Superior temporal gyrus (tissue), 1 donor: ENCODE results near the gene WAPL.
A peak's percentile ranks its signal among the peaks of the same experiment; 100 is the strongest.

ENCODE experiments used
- DNase-seq: peaks from one replicate; pipeline ENCODE4 v3.0.0-alpha.2; 2016; ENCODE audit errors: extremely low spot score

WAPL gene

DNA sequence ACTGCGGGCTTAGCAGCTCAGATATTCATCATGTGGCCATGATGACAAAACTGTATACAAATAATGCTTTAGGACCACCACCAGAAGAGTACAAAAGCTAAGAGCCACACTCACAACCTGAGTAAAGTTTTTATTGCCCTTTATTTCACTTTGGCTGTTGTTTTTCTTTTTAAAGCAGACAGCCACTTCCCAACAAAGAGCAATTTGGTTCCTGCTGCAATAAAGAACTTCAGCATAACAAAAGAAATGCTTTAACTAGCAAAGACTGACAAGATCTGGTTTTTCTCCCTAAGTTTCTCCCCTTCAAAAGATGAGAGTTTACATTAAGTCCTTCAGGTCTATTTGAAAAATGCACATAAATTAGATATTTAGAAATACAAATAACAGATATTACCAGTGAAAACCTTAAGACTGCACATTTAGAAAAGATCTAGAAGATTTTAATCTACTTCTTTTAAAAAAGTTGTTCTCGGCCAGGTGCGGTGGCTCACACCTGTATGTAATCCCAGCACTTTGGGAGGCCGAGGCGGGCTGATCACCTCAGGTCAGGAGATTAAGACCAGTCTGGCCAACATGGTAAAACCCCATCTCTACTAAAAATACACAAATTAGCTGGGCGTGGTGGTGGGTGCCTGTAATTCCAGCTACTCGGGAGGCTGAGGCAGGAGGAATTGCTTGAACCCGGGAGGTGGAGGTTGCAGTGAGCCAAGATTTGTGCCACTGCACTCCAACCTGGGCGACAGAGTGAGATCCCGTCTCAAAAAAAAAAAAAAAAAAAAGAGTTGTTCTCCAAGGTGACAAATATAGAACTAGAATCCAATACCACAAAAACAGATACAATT lies 59.4 kb downstream of the WAPL start:
- DNase-seq, result no peak

DNA sequence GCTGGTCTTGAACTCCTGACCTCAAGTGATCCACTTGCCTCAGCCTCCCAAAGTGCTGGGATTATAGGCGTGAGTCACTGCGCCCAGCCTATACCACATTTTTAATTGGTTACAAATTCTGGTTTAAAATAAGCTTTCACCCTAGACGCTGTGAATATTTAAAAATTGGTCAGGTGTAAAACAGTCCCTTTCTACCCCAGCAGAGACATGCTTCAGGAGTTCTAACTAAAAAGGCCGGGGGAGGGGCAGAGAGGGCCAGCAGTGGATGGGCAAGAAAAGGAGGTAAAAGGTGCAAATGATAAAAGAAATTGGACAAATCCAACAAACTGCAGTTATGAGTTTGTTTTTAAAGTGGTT lies 70.0 kb downstream of the WAPL start:
- no peak for DNase-seq

DNA sequence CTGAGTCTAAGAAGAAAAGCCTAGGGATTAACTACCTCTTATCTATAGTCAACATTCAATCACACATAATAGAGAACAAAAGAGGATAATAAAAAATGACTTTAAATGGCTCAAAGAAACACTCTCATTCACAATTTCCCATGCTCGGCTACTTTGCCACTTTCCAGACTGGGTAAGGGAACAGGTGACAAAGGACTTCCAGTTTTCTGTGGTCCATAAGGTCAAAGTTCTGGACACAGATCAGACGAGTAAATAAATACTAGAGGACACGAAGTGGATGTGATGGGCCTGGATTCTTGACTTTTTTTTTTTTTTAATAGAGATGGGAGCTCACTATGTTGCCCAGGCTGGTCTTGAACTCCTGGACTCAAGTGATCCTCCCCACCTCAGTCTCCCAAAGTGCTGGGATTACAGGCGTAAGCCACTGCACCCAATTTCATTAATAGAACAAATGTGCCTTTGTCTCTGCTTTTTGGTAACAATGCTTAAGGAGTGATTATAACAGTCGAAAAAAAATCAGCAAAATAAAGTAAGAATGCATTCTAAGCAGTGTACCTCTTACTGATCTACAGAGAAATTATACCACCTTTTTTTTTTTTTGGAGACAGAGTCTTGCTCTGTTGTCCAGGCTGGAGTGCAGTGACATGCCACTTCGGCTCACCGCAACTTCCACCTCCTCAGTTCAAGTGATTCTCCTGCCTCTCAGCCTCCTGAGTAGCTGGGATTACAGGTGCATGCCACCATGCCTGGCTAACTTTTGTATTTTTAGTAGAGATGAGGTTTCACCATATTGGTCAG lies 70.6 kb downstream of the WAPL start:
- DNase-seq, result no peak

DNA sequence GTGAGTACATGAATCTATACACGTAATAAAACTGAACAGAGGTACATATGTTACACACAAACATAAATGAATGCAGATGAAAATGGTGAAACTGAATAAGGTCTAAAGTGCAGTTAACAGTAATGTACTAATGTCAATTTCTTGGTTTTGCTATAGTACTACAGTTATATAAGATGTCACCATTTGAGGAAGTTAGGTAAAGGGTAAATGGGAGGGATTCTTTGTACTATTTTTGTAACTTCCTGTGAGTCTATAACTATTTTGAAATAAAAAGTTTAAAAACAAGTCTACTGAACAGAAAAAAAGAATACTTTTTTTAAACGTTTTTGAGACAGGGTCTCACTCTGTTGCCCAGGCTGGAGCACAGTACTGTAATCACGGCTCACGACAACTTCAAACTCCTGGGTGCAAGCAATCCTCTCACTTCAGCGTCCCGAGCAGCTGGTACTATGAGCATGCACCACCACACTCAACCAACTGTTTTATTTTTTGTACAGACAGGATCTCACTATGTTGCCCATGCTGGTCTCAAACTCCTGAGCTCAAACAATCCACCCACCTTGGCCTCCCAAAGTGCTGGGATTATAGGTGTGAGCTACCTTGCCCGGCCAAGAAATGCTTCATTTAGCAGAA lies 71.5 kb downstream of the WAPL start:
- no peak for DNase-seq

DNA sequence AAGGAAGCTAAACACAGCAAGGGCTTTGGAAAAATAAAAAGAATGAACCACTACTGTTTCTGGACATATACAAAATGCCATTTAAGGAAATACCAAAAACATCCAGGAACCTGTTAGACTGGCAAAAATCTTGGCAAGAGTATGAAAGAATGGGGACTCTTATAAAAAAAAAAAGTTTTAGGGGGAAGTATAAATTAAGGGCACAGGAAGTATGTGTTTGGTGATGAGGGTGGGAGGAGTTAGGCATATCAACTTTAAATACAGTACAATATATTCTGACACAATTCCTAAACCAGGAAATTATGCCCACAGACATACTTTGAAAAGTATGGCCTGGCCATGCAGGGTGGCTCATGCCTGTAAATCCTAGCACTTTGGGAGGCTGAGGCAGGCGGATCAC lies 74.2 kb downstream of the WAPL start:
- DNase-seq, result no peak

DNA sequence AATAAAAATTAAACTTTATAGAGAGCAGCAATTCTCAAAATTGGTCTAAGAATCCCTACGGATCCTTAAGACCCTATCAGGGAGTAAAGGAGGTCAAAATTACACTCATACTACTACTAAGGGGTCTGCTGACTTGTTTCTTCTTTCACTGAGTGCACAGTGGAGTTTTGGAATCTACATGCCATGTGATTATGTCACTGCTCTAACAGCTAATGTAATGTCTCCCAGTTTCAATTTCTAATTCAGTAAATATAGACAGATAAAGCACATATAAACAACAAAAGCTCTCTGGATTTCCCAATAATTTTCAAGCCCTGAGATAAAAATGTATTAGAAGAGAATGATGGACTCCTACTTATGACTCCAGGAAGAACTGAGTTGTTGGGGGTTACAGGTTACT lies 74.6 kb downstream of the WAPL start:
- no peak for DNase-seq

DNA sequence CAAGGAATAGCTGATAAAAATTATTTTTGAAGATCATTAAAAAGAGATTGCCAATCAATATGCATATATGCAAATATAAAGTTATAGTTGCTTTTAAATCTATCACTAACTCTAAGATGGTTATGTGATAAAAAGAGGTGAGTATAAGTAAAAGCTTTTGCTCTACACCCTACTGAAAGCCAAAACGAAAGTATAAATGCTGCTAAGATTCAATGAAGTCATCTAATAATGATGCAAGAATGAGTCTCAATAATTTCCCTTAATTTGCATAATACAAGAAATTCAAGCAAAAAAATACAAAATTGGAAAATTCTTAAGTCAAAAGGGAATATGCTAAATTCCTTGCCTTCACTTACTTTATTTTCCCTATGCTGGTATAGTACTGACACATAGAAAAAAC lies 75.2 kb downstream of the WAPL start:
- no peak for DNase-seq

DNA sequence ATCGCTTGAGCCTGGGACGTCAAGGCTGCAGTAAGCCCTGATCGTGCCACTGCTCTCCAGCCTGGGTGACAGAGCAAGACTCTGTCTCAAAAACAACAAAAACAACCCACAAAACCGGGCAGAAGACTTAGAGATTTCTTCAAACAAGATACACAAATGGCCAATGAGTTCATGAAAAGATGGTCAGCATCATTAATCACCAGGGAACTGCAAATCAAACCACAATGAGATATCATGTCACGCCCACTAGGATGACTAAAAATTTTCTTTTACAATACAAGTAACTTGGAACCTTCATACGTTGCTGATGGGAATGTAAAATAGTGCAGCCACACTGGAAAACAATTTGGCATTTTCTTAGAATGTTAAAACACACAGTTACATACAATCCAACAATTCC lies 77.7 kb downstream of the WAPL start:
- DNase-seq, result no peak

DNA sequence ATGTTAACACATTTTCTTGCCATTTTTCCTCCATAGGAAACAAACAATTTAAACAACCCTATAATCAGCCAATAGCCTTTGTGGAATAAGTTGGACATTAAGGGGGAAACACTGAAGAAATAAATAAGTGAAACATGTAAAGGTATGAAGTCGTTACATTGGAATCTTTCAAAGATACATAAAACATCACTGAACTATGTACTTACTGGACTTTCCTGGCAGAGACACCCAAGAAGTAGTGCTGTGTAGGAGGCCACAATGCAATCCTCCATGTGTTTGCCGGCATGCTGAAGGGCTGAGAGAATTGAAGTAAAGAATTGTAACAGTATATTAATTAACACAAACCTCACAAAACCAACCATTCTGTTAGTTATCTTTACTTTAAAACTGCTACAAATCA lies 78.5 kb downstream of the WAPL start:
- DNase-seq, result no peak

DNA sequence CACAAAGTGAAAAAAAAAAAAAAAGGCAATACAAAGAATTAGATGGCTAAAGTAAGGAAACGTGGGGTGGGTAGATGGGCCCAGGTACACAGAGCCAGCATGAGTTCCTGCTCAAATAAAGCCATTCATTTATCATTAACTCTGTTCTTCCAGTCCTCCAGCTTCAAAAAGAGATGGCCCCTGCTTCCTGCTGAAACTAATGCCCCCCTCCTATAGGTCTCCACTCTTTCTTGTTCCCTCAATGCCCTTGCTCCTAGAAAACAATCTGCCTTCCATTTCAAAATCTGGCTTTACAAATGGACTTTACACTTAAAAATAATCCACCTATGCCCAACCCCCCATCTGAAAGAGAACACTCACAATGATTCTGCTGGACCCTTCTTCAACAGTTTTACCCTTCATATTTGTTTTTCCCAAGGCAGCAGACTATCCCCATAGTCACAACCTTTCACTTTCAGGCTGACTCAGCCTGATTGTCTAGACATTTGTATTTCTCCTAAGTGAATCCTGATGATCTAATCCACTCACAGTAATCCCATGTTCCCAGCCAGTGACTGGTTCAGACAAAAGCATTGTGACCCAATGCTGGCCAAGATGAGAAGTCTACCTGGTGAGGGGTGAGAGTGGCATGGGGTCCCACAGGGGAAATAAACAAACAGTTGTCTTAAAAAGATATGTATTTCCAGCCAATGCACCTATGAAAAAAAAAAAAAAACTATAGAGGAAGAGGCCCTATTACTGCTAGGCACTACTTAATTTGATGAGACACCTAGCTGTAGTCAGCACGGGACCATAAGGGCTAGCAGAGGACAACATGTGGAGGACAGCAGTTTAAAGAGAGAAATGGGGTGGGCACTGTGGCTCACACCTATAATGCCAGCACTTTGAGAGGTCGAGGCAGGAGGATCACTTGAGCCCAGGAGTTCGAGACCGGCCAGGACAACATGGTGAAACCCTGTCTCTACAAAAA lies 80.4 kb downstream of the WAPL start:
- no peak for DNase-seq

DNA sequence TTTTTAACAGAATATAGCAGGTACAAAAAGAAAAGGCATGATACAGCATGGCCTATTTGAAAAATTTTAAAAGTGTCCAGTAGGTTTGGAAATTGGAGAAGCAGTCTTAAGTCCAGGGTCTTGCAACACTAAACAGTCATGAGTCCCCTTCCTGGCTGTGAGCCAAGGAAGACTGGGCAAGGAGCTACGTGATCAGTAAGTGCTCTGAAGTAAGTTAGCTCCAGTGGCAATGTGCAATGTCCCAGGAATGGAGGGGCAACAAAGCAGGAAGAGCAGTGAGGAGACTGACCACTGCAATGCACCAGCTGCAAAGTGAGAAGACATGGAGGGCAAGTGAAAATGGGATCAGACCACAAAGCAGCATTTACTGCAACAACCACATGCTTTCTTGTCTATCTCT lies 82.0 kb downstream of the WAPL start:
- DNase-seq, result peak; percentile 47

DNA sequence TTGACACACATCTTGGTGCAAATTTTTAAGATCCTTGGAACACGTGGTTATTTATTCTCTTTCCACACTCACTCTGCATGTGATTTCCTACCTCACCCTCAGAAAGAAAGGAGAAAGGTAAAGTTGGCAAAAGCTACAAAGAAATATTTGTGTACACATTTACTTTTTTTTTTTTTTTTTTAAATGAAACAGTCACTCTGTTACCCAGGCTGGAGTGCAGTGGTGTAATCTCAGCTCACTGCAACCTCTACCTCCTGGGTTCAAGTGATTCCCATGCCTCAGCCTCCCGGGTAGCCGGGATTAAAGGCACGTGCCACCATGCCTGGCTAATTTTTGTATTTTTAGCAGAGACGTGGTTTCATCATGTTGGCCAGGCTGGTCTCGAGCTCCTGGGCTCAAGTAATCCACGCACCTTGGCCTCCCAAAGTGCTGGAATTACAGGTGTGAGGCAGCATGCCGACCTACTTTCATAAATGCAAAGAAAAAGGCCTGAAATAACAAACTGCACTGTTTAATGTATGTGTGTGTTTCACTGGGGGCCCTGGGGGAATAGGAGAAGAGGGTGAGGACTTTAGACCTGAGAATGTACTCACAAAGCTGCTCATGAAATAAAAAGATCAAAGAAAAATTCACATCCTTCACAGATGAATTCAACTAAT lies 83.4 kb downstream of the WAPL start:
- DNase-seq, result no peak

DNA sequence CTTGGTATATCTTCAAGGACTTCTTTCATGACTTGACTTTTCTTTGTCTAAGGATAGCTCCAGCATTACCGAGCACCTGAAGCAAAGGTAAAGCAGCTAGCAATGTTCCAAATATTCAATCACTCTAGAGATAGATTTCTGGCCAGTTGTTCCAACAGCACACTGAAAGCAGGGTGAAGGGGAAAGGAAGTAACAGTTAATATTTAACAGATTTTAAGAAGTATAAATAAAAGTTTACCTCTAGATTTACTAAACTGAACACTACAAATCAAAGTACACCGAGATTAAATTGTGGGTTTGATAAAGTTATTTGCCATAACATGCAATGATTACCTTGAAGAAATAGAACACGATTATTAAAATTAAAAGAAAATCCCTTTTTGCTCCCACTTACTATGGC lies 84.1 kb downstream of the WAPL start:
- DNase-seq, result no peak

DNA sequence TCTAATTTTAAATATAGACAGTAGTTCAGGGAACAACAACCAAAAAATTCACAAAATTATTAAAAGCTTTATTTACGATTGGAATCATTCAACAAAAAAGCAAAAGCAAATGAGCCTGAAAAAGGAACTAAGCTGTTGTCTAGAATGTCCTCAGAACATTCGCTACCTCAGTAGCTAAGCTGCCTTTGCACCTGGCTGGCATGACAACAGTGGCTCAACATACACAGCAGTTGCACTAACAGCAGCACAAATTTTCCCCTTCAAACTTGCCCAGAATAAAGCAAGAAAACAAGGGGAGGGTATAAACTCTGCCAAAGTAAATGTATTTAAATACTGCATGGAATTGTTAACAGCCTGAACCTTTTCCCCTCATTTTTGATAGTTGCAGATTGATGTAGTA lies 84.6 kb downstream of the WAPL start:
- DNase-seq, result no peak

DNA sequence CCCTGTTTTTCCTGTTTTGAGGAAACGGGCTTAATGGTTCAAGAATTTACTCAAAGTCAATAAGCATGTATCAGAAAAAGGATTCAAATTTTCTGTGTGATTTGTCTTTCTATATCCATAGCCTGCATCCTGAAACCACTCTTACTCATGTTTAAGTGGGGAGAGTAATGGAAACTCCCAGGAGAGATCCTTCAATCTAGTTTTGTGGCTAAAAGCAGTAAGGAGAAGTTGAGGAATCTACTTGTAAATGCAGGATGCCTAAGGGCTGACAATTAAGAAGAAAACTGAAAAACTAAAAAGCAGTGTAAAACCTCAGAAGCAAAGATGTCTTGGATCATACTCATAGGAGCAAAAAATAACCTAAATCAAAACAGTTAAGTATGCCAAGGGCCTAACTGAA lies 86.9 kb downstream of the WAPL start:
- no peak for DNase-seq

DNA sequence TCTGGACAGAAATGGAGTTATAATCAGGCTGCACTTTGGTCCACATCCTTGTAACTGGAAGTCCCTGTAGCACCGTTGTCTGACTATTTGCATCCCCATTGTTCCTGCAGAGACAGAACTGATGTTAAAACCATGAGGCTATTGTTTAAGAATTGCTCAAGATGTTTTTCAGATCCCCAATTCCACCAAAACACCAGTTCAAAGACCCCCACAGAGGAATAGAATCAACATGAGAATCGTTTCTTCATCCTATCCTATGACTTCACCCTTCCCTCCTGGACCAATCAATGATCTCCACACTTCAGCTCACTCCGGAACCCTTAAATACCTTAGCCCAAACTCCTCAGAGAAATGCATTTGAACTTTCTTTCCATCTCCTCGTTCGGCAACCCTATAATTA lies 97.9 kb downstream of the WAPL start:
- DNase-seq, result no peak

DNA sequence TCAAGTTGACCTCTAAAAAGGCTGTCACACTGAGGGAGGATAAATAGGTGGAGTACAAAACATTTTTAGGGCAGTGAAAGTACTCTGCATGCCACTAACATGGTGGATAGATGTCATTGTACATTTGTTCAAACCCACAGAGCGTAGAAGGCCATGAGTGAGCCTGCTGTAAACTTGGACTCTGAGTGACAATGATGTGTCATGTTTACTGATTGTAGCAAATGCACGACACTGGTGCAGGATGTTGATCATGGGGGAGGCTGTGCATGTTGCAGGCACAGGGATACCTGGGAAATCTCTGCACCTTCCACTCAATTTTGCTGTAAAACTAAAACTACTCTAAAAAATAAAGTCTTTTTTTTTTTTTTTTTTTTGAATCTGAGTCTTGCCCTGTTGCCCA lies 102.5 kb downstream of the WAPL start:
- DNase-seq, result no peak

DNA sequence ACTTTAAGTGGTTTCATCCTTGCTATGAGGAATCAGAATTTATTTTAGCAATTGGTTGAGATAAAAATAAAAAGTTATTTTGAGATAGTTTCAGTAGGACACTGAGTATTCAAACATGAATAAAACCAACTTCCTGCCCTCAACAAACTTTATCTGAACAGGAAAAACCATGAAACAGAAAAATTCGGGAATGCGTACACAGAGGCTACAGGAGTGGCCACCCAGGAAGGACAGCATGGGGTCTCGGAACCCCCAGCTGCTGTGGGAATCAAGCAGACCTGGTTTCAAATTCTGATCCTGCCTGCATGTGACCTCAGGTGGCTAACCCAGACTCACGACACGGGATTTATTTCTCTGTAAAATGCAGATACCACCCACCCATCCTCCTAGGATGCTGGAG lies 106.0 kb downstream of the WAPL start:
- DNase-seq, result no peak

DNA sequence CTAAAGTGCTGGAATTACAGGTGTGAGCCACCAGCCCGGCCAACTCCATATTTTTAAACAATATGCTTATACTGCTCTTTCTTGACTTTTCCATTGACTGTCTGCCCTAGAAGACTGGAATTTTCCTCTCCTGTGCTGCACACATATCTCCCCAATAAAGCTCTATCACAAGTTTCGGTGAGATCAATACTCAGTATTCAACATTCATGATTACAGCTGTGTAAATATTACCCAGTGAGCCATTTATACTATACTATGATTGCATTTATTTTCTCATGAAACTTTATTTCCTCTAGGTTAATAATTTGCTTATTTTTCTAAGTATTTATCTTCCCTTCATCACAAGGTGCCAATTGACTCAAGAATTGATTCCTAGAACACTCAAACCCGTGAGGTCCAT lies 106.5 kb downstream of the WAPL start:
- no peak for DNase-seq

DNA sequence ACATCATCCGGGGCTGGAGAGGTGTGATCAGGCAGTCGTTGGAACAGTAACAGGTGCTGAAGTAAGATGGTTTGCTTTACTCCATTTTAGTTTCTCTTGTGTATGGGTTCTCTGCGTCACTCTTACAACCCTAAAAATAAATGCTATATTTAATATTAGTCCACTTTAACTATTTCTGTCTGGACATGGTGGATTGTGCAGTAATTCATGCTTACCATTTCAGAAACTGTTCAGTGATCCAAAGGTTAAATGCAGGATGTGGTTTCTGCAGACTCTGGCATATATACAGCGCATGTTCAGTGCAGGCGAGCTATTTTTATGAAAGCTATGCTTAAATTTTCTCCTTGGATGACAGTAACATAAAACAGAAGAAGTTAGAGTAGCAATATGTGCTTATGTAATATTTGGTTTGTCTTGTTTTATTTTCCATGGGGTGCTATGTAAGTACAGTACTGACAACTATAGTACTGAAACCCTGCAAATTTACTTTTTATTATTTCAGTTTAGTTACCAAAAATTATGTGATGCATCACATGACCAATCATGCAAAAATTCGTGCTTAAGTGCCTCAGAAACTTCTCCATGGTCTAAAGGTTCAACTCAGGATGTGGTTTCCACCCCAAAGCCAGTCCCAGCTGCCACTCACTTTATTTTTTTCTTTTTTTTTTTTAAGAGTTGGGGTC lies 108.4 kb downstream of the WAPL start:
- peak; percentile 64 for DNase-seq
